GM18502 (cell line): ENCODE measurements around the gene SLC4A4.
"Not testable (repeated sequence)": the region's sequence is repeated elsewhere in the genome, so short reads cannot be mapped to it uniquely, and the experiment has no call there.

Experiments
- ATAC-seq: cut with Tn5 transposase; IDR thresholded peaks from one replicate; pipeline ENCODE4 v1.9.1; 2021; ENCODE audit warnings: mild to moderate bottlenecking; ENCODE audit not compliant: unreplicated experiment, poor library complexity

The SLC4A4 gene

DNA sequence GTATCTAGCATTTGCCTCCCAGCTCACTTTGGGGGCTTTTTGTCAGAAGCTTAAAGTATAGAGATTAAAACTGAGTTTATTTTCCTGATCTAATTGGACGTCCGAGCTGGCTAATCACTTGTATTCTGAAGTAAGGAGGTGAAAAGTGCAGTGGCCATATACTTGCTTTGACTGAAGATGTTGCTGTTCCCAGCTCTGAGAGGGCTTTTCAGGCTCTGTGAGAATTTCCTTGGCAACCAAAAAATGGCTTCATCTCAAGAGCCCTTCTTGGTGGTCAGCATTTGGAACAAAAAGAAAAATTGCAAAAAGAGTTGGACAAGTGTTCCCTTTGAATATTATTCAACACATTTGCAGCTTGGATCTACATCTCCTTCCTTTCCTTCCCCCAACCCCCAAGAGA, 67.0 kb downstream of the SLC4A4 start:
- ATAC-seq: no peak

DNA sequence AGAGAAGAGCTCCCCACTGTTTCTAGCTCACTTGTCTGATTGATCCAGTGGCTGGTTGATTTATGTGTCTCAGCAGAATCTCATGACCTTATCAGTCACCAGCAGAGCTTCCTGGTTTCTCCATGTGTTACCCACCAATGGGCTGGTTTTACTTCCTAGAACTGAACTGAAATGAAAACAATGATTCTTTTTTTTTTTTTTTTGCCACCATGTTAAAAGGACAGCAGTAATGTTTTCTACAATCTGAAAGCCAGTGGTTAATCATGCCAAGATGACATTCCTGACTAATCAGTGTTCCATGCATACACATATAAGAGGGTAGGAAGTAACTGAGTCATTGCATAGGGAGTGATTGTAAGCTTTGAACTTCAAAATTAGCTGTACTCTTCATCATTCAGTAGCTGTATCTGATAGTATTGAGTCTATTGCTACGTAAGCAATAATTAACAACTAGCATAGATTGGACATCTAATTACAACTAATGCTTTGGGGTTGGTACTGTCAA, 67.7 kb downstream of the SLC4A4 start:
- ATAC-seq: no peak

DNA sequence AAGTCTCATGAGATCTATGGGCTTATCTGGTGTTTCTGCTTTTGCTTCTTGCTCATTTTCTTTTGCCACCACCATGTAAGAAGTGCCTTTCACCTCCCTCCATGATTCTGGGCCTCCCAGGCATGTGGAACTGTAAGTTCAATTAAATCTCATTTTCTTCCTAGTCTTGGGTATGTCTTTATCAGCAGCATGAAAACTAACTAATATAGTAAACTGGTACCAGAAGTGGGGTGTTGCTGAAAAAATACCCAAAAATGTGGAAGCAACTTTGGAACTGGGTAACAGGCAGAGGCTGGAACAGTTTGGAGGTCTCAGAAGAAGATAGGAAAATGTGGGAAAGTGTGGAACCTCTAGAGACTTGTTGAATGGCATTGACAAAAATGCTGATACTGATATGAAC, 70.1 kb downstream of the SLC4A4 start:
- ATAC-seq: not testable (repeated sequence)

GRCh38 chr4:71411981-71412380, 73.2 kb downstream of the SLC4A4 start:
- no peak for ATAC-seq

DNA sequence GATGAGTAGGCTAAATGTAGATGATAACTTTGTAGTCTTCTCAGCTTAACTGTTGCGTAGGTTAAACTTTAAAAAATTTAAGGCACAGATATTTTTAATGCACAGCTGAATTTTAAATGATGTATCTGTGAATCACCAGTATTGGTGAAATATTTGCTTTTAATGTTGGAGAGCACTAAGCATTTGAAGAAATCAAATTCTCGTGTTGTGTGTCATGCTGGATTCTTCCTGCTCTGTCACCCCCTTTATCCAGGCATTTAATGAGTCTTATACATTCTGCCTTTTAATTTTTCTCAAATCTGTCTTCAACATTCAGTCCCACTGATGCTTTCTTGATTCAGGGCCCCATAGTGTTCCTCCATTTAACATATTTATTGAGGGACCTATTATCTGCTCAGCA, 76.7 kb downstream of the SLC4A4 start:
- ATAC-seq: no peak

- no peak for ATAC-seq
Measured at GRCh38 chr4:71417150-71417549, 78.3 kb downstream of the SLC4A4 start.

DNA sequence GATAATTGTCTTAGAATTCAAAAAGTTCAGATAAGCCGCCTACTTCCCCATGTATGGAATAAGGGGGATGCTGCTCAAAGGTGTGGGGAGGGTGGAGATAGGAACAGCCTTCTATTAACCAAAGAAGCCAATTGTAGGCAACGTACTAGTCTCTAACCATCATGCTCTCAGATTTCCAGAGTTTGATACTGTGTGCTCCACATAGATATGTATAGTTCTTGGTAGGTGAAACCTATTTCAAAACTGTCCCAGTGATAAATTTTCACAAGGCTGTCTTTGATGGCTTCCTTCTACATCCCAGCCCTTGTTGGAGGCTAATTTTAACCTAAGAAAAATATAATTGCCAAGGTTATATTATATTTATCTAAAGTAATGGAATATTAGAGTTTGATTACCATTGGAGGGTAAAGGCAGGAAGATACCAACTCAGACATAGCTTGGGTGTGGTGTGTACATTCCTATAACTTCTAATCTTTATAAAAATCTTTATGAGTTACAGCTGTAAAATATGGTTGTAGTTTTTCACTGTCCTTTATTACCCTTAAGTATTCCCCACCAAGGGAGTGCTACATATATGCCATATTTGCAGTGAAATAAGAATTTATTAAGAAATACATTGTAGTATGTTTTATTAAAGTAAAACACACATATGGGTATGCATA, 87.7 kb downstream of the SLC4A4 start:
- ATAC-seq: no peak

DNA sequence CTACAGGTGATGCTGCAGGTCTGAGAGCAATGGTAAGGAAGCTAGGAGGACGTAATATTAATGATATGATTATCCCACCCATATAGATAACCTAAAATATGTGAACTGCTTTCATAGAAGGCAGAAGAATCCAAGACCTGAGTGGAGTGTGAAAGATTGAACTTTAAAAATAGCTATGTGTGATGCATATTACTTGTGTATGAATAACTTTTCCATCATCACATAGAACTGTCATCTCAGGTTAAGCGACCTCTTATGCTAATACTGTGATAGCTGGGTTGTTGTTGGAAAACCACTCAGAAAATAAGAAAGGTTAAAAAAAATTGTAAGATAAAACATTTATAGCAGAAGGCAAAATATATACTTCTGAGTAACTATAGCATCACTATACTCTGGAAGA, 90.3 kb downstream of the SLC4A4 start:
- no peak for ATAC-seq

- no peak for ATAC-seq
Measured at GRCh38 chr4:71429962-71430361, 91.1 kb downstream of the SLC4A4 start.

DNA sequence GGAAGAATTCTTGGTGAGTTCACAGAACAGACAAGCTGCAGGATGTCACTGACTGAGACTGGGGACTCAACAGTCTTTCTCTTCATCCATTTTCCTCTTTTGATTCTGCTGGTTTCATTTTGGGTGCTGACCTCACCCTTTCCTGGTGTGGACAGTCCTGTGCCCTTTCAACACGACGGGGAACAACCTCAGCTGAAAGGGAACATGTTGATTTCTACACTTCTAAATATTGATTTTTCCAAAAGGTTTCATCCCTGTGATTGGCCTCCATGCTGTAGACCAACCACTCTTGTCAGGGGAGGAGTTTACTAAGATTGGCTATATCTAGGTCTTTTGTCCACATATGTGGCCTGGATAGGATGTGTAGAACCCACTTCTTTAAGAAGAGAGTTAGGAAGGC, 91.8 kb downstream of the SLC4A4 start:
- ATAC-seq: no peak

GRCh38 chr4:71440612-71441011, 101.8 kb downstream of the SLC4A4 start:
- ATAC-seq: no peak

DNA sequence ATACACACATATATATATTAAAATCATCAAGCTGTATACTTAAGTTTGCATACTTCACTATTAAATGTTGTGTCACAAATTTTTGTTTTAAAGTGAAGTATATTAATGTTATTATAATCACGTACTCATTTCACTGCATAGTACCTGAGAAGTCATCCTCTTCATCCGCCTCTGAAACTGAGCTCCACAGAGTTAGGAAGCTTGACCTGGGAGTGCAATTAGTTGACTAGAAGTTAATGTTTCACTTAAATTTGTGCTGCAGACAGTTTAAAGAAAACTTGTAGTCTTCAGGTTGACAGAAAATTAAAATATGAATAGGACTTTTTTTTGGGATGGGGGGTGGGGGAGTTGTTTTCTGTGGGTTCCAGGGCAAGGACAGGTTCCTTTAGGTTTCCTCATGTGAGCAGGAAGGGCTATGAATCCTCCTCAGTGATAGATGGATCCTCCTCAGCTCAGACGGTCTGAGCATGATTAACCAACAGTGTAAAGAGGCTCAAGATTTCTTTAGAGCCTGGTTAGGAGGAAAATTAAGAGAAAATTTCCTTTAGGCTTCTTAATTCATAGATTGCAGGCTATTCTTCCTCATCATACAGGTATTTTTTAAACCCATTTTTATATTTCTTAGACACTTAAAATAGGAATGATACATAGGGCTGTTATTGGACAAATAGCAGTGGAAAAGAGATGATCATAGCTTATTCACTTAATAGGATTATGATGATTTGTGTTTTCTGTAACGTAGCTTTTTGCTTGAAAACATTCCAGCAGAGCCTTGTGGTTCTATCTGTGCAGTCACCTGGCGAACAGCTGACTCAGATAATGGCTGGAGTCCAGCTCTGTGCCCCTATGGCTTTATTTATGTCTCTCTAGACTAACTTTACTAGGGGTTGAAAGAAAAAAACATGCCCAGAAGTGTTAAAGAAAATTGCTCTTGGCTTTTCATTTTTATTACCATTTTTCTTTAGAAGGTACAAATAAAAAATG, 102.7 kb downstream of the SLC4A4 start:
- no peak for ATAC-seq

DNA sequence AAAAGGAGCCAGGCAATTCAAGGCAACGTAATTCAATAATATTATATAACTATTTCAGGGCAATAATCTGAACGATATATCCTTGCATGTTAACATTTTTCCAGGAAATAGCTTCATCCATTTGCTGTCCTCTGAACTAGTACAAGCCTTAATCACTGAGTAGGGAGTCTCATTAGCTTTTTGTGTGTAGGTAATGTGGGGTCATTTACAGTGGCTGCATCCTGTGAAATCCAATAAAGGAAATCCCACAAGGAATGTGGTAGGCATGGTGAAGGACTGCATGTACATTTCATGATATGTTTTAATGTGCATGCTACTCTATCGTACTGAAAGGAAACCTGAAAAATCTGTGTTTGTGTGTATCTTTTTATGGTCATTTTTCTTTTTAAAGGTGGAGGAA, 103.5 kb downstream of the SLC4A4 start:
- no peak for ATAC-seq

DNA sequence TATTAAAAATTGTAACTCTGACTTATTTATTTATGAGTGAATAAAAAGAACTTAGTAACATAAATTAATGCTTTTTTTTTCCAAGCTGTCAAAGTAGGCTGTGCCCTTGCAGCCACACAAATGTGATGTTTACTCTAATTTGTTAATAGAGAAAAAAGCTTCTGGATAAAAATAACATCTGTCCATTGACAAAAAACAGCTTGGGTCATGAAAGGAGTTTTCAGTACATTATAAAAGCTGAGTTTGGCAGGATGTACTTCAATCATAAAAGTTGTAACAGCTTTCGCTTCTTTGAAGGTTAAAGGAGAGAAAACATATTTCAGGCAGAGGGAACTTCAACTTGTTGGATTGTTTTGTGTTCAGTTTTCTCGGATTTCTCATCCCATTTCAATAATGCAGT, 105.6 kb downstream of the SLC4A4 start:
- ATAC-seq: no peak

GRCh38 chr4:71445811-71446210, 107.0 kb downstream of the SLC4A4 start:
- ATAC-seq: no peak

DNA sequence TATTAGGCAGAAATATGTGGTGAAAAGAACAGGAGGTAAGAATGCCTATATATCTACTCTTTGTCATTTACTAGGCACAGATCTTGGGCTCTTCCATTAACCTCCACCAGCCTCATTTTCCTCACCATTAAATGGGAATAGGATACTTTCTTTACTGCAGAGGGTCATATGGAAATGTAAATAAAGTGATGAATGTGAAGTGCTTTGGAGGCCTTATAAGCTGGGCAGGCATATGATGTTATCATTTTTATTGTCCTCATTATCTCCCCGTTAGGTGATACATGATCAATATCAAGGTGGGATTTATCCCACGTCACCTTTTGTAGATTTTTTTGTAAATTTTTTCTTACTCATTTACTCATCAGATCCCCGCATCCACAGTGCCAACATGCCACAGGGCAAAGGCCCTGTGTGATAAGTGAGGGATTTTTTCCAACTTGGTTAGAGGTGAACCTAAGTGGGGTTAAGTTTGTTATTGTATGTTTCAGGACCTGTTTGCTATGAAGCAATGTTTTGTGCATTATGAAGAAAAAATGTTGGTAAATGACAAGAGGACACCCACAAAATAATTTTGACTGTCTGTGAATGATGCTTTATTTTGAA, 107.8 kb downstream of the SLC4A4 start:
- ATAC-seq: no peak

DNA sequence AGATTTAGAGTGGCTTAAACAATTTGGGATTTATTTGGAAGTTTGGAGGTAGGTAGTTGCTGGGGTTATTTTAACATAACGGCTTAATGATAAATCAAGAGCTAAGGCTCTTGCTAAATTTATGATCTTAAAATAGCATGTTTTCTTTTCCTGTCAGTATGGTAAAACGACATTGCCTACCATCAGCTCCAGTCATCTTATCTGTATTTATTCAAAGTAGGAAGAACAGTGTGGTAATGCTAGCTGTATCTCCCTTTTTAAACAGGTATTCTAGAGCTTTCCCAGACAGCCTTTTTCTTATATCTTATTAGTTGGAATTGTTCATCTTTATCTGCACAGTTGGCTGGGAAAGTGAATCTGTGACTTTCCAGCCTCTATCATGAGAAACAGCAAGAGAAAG, 110.2 kb downstream of the SLC4A4 start:
- ATAC-seq: no peak

DNA sequence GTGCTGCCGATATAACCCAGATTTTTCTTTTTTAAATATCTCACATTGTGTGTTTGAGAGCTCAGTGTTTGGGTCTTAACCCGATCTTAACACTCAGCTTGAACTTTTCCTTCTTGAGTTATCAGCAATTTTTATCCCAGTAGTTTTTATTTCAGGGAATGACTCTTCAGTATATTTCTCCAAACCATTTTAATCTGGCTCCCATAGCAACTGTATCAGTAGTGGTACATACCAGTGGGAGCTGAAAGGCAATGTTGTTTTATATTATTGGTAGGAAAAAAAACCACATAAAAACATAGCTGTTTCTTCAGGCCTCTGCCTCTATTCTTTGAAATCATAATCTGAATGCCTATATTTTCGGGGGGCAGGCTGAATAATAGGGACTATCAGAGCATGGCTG, 111.1 kb downstream of the SLC4A4 start:
- ATAC-seq: no peak

DNA sequence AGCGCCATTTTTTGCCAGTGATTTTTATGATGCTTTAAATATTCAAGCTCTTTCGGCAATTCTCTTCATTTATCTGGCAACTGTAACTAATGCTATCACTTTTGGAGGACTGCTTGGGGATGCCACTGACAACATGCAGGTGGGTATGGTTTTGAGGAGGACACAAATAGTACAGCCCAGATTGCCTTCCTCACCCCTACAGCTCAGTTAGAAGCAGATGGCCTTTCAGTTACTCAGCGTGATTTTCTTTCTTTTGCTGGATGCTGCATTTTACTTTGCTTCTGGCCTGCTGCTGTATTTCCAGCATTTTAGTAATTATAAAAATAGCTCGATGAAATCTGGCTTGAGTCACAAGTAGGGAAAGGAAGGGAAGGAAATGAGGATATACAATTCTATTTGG, 114.7 kb downstream of the SLC4A4 start:
- ATAC-seq: no peak

DNA sequence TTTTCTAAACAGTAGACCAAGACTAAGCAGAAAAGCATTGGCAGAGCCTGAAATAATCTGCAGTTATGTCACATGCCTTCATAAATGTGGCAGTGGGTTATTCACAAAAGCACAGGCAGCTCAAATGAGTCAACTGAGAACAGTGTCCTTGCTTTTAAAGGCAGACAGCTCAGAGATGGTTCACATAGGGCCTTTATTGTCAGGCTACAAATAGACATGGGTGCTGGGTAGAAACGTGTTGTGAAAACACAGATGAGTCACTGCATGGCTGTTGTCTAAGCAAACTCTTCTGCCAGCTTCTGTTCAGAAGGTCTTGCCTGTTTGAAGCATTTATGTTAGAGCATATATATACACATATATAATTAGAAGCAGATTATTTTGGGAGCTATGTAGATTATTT, 118.0 kb downstream of the SLC4A4 start:
- no peak for ATAC-seq

DNA sequence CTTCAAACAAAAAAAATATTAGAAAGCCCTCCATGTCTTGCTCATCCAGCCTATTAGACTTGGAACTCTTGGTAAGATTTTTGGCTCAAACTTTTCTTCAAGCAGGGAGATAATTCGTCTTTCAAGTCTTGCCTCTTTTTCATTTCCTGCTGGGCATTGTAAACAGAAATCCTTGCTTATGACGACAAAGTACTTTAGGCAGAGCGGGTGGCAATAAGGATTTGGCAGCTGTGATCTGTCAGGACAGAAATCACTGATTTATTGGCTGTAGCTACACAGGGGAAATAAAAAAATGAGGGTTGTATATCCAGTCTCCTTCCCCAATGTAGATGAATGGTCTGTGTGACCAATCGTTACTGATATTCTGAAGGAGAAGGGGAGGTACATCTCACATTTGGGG, 121.6 kb downstream of the SLC4A4 start:
- ATAC-seq: no peak
